Measurements from ENCODE around the gene GPR26.
A peak's percentile ranks its signal among the peaks of the same experiment; 100 is the strongest.

Gene GPR26, protein sequence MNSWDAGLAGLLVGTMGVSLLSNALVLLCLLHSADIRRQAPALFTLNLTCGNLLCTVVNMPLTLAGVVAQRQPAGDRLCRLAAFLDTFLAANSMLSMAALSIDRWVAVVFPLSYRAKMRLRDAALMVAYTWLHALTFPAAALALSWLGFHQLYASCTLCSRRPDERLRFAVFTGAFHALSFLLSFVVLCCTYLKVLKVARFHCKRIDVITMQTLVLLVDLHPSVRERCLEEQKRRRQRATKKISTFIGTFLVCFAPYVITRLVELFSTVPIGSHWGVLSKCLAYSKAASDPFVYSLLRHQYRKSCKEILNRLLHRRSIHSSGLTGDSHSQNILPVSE

DNA sequence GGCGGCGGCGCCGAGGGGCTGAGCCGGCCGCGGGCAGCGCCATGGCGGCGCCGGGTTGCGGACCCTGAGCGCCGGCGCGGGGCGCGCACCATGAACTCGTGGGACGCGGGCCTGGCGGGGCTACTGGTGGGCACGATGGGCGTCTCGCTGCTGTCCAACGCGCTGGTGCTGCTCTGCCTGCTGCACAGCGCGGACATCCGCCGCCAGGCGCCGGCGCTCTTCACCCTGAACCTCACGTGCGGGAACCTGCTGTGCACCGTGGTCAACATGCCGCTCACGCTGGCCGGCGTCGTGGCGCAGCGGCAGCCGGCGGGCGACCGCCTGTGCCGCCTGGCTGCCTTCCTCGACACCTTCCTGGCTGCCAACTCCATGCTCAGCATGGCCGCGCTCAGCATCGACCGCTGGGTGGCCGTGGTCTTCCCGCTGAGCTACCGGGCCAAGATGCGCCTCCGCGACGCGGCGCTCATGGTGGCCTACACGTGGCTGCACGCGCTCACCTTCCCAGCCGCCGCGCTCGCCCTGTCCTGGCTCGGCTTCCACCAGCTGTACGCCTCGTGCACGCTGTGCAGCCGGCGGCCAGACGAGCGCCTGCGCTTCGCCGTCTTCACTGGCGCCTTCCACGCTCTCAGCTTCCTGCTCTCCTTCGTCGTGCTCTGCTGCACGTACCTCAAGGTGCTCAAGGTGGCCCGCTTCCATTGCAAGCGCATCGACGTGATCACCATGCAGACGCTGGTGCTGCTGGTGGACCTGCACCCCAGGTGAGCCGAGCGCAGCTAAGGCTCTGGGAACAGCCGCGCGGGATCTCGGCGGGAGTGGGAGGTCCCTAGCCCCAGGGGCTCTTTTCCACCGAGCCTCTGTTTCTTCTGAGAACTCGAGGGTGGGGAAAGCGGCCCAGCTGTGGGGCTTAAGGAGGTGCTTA, at the start of gene GPR26:
Gene GPR26 (plus strand): TSS at position 38 of the 919 bp plus-strand sequence. CDS start 53 bp downstream, at position 91.
- no peak for TF ChIP-seq GATA3 (IDR thresholded peaks at IDR 0.05; ENCODE audit: low read depth, low read length)
- no peak for TF ChIP-seq GATA2 (IDR thresholded peaks at IDR 0.05; ENCODE audit: low read depth, low read length)

DNA sequence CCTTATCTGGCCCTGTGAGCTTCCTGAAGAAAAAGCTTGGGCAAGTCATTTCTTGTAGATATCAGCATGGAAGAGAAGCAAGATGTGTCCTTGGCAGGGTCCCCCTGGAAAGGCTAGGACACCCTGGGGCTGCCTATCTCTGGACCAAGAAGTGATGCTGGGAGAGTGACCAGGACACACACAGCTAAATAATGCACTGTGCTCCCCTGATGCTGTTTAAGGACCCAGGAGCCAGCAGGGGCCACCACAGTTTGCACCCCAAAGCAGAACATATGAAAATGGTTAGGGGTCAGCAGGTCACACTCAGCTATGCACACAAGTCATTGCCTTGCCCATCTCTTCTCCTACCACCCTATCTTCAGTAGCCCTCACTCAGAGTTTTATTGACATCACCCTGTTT, 47.9 kb upstream of the GPR26 start:
- TF ChIP-seq GATA3 (IDR thresholded peaks at IDR 0.05; ENCODE audit: low read depth, low read length) (no peak), GATA2 (IDR thresholded peaks at IDR 0.05; ENCODE audit: low read depth, low read length) (no peak)

DNA sequence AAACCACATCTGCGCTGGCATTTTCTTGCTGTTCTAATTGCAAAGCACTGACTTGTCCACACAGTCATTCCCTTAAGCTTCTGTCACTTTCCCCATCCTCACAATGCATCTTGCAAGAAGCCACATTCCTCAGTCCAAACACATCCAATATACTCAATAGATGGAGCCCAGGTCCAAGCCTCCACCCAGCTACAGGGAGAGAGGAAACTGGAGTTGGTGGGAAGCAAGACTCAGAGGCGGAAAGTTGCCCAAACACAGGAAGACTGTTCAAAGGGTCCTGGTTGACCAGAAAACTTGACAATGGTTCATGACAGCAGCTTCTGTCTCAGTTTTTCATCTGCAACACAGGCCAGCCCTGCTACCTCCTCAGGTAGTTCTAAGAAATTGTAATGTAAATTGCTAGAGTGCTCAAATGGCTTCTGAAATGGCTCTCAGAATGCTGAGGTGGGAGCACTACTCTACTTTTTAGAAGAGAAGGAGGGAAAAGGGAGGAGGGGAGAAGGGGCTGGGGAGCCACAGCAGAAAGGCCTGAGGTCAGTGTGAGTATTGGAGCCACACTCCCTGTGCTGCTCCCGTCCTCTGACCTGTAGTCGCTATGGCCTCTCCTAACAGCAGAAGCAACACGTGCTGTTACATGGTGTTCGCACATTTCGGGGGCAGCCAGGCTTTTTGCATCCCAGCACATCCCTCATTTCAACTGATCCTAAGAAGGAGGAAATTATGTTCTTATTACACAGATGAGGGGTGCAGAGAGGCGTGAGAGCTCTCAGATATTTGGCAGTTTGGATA, 46.9 kb upstream of the GPR26 start:
- no peak for TF ChIP-seq GATA3 (IDR thresholded peaks at IDR 0.05; ENCODE audit: low read depth, low read length)
- no peak for TF ChIP-seq GATA2 (IDR thresholded peaks at IDR 0.05; ENCODE audit: low read depth, low read length)

DNA sequence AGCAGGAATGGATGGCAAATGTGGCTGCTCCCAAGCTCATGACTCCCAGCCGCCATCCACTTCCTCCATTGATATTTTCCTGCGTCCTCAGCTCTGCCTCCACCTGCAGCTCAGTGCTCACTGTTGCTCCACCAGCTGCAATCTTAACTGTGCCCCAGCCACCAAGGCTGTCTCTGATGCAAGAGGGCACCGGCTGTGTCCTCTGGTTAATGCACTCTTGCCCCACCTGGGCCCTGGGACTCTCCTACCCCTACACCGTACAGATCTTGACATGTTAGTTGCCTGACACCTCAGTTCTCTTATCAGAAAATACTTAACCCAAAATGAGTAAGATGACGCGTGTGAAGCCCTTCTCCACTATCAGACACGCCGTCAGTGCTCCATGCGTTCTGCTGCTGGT, 45.5 kb upstream of the GPR26 start:
- TF ChIP-seq GATA2 (IDR thresholded peaks at IDR 0.05; ENCODE audit: low read depth, low read length) (peak; percentile 52; the same call in 1 of the 2 replicates), GATA3 (IDR thresholded peaks at IDR 0.05; ENCODE audit: low read depth, low read length) (no peak)

DNA sequence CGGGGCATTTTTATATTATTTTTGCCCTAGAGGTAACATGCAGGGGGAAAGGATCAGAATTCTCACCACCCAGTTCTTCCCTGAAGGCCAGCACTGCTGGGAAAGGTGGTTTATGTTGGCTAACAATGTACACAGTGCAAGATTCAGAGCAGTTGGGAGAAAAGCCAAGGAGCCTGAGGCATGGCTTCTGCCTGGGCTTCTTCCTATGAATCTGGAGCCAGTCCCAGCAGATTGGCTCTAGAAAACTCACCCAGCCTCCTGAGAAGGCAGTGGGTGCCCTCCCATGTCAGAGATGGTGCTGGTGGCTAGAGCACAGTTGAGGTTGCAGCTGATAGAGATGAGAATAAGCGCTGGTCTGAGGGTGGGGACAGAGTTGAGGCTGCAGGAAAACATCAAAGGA, 44.7 kb upstream of the GPR26 start:
- TF ChIP-seq GATA2 (IDR thresholded peaks at IDR 0.05; ENCODE audit: low read depth, low read length), result no peak
- no peak for TF ChIP-seq GATA3 (IDR thresholded peaks at IDR 0.05; ENCODE audit: low read depth, low read length)

DNA sequence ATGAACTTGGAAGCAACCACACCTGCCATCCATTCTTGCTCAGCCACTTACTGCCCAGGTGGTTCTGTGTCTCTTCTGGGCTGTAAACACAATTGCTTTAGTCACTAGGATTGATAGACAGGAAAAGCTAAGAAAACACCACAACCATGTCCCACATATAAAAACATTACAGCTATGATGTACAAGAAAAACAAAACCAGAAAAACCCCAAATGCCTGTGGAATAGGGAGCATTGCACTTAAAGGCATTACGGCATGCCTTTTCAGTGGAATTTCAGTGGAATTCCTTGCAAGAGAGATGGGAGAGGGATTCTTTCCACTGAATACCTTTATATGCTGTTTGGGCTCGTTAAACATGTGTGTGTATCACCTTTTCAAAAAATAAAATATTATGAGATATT, 44.2 kb upstream of the GPR26 start:
- TF ChIP-seq GATA3 (IDR thresholded peaks at IDR 0.05; ENCODE audit: low read depth, low read length) (no peak), GATA2 (IDR thresholded peaks at IDR 0.05; ENCODE audit: low read depth, low read length) (no peak)

DNA sequence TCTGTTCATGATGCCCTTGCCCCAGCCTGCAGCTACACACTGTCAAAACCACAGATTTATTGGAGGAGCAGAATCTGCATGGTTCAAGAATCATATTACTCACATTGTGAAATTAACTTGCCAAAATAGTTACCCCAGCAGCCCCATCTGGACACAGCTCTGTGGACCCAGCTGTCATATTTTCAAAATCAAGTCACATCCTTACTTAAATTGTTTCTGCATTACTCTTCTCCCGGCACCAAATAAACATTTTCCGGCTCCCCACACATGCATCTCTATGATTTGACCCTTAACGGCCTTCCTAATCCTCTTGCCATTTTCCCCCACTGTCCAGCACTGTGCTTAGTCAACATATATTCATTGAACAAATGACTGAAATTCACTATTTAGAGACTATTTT, 43.8 kb upstream of the GPR26 start:
- no peak for TF ChIP-seq GATA3 (IDR thresholded peaks at IDR 0.05; ENCODE audit: low read depth, low read length)

DNA sequence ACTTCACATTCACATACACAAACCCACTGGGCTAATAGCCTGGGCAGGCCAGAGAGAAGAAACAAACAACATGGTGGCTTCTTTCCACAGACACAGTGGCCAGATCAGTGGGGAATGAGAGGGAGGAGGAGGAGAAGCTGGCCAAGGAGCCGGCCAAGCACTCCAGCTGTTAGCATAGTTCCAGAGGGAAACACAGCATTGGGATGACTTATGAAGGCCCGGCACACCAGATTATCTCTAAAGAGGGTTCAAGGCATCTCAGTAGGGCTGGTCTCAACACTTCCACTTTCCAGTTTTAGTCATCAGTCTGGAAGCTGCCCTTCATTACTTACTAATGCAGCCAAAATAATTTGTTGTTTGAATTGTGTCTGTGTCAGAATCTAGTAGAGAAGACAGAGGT, 42.1 kb upstream of the GPR26 start:
- TF ChIP-seq GATA2 (IDR thresholded peaks at IDR 0.05; ENCODE audit: low read depth, low read length) (no peak), GATA3 (IDR thresholded peaks at IDR 0.05; ENCODE audit: low read depth, low read length) (no peak)

DNA sequence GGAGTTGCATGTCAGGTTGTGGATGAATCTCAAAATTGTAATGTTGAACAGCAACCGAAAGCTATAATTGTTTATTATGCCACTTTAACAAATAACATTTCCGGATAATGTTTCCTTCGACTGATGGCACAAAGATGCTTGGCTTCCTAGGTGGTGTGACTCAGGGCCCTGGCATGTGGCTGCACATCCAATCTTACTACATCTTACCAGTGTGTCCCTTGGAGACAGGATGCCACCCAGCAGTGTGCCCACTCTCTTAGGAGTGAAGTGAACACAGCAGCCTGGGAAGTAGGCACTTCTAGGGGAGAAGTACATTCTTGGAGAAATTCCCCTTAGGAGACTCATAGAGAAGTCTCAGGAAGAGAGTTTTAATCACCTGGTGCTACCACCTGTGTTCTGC, 33.0 kb upstream of the GPR26 start:
- TF ChIP-seq GATA3 (IDR thresholded peaks at IDR 0.05; ENCODE audit: low read depth, low read length), result no peak
- no peak for TF ChIP-seq GATA2 (IDR thresholded peaks at IDR 0.05; ENCODE audit: low read depth, low read length)

DNA sequence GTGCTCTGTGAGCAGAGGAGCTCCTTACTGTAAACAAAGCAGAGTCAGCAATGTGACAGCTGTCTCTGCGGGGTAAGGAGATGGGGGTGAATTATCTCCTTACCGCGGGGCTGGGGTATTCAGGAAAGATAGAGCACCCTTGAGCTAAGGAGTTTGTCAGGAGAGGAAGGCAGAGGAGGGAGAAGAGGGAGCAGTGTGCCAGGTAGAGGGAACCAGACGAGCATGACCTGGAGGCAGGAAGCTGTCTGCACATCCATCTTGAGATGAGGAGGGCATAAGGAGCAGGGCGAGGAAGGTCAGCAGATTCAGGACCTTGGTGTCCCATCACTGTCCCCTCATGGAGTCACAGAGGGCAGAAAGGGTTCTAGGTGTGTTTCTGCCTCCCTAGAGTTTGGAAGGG, 32.5 kb upstream of the GPR26 start:
- no peak for TF ChIP-seq GATA3 (IDR thresholded peaks at IDR 0.05; ENCODE audit: low read depth, low read length)
- TF ChIP-seq GATA2 (IDR thresholded peaks at IDR 0.05; ENCODE audit: low read depth, low read length), result no peak

DNA sequence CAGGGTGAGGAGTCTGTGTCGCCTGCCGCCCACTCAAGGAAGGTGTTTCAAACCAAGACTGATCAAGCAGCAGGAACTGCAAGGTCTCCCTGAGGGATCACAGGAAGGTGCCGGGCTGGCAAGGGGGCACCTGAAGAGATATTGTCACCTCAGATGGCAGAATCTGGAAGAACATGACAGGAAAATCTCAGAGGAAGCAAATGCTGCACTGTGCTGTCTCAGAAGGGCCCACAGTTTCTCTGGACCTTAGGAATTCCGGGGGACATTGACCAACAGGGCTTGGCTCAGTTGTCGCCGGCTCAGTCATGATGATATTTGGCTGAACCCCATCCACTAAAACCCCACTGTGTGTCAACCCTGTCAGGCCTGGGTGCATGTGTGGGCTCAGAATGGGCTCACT, 31.9 kb upstream of the GPR26 start:
- TF ChIP-seq GATA3 (IDR thresholded peaks at IDR 0.05; ENCODE audit: low read depth, low read length) (no peak), GATA2 (IDR thresholded peaks at IDR 0.05; ENCODE audit: low read depth, low read length) (no peak)

DNA sequence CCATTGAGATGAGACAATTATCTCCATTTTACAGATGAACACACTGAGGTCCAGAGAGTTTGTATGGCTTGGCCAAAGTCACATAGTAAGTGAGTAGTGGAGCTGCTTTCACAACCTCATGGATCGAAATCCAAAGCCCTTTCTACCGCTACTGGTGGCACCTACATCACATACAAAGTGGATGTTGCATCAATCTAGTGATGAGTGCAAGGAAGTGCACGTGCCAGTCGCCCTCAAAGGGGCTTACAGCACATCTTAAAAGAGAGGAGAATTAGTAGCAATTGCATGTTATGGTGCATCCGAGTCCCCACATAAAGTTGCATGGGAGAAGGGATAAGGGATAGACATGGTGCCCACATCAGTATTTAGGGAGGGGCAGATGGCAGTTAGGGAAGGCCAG, 31.0 kb upstream of the GPR26 start:
- TF ChIP-seq GATA2 (IDR thresholded peaks at IDR 0.05; ENCODE audit: low read depth, low read length), result no peak
- no peak for TF ChIP-seq GATA3 (IDR thresholded peaks at IDR 0.05; ENCODE audit: low read depth, low read length)

DNA sequence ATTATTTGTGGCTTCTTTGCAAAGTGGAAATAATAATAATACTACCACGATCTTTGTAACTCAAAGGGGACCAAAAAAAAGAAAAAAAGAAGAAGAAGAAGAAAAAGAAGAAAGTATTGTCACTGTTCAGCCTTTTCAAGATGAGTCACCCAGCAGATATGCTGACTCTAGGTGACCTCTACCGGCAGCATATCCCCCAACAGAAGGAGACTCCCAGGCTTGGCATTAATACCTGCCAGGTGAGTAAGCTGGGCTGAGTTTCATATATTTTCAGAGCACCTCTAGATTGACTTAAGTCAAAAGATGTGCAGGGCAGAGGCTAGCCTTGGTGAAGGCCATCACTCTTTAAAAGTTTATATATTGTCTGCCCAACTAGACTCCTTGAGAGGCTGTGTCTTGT, 30.4 kb upstream of the GPR26 start:
- no peak for TF ChIP-seq GATA2 (IDR thresholded peaks at IDR 0.05; ENCODE audit: low read depth, low read length)
- no peak for TF ChIP-seq GATA3 (IDR thresholded peaks at IDR 0.05; ENCODE audit: low read depth, low read length)
